HepG2 (cell line): ENCODE data around the gene C11orf86. TPM values are rescaled to one million over a fixed set of nuclear protein-coding genes. Genes with fewer than 3 reads are reported as not detected.

Experiments used
- ATAC-seq: fragments of 200-7000 bp; cut with Tn5 transposase; 3 replicates; pipeline ENCODE4 v1.9.1; 2020; ENCODE audit warnings: mild to moderate bottlenecking, moderate library complexity
- BruUV-seq: library from RNA; stranded (reverse); fragments of 400-500 nt; replicated peaks from 2 replicates; lab custom pipeline; 2021; lab: Mats Ljungman, UMichigan
- CTCF ChIA-PET: fragments of 300-600 bp; formaldehyde crosslinking; extraction: SDS; loops from one replicate; lab custom pipeline; 2021; ENCODE audit warnings: low total read pairs, inconsistent platforms, low intra/inter-chr PET ratio; lab: Yijun Ruan, JAX
- POLR2A ChIA-PET: fragments of 350-600 bp; sonication (Branson Sonifier 250); formaldehyde crosslinking; loops from one replicate; lab custom pipeline; 2020; ENCODE audit warnings: antibody characterized with exemption, inconsistent platforms; lab: Yijun Ruan, JAX
- DNase-seq: peaks from one replicate; pipeline ENCODE4 v3.0.0-alpha.2; 2015; ENCODE audit warnings: low spot score
- FAIRE-seq: peaks from 3 replicates; lab custom pipeline; 2011; peaks lifted over from hg19 to GRCh38; lab: Jason Lieb, UNC
- H2AFZ ChIP-seq: one replicate; pipeline ENCODE4 v1.6.1; 2011; ENCODE audit warnings: low read length, inconsistent platforms
- H3K27ac ChIP-seq: fragments of 300-600 bp; 3 replicates; pipeline ENCODE4 v1.8.0; 2011; ENCODE audit warnings: mixed run types, mild to moderate bottlenecking, mixed read lengths, low read length, inconsistent platforms; ENCODE audit not compliant: insufficient read depth; ENCODE audit errors: extremely low read length
- H3K27me3 ChIP-seq, 2 experiments: fragments of 200-600 bp in 1 of 2; 2 replicates in 1 of 2; 3 replicates in 1 of 2; pipeline versions ENCODE4 v1.6.0 to v1.8.0; 2011; ENCODE audit warnings: low read length in 2 of 2, mild to moderate bottlenecking in 2 of 2, moderate library complexity in 2 of 2, inconsistent platforms in 1 of 2; ENCODE audit not compliant: insufficient read depth in 2 of 2, control insufficient read depth in 1 of 2
- H3K36me3 ChIP-seq, 2 experiments: fragments of 200-600 bp in 1 of 2; replicated peaks in 1 of 2; 2 replicates in 1 of 2; 3 replicates in 1 of 2; pipeline versions ENCODE4 v1.5.1 to v1.8.0; 2011; ENCODE audit warnings: low read length in 2 of 2, inconsistent platforms in 1 of 2; ENCODE audit not compliant: insufficient read depth in 2 of 2, control insufficient read depth in 1 of 2
- H3K4me1 ChIP-seq: 2 replicates; pipeline ENCODE4 v1.5.1; 2012; ENCODE audit warnings: low read length, inconsistent platforms; ENCODE audit not compliant: insufficient read depth
- H3K4me2 ChIP-seq: 2 replicates; pipeline ENCODE4 v1.6.0; 2011; ENCODE audit warnings: low read depth, low read length, inconsistent platforms
- H3K4me3 ChIP-seq, 3 experiments: fragments of 200-600 bp in 1 of 3; sonication (generic), shearing (Covaris generic) in 1 of 3; replicated peaks in 1 of 3; 2 replicates each; pipeline ENCODE4 v1.5.1; 2011 to 2016; ENCODE audit warnings: low read length in 3 of 3, inconsistent platforms in 2 of 3, low read depth in 2 of 3, mild to moderate bottlenecking in 2 of 3, control low read depth in 1 of 3, mixed read lengths in 1 of 3; ENCODE audit not compliant: insufficient read depth in 1 of 3
- H3K79me2 ChIP-seq: one replicate; pipeline ENCODE4 v1.6.1; 2011; ENCODE audit warnings: low read length, inconsistent platforms; ENCODE audit not compliant: insufficient read depth
- H3K9ac ChIP-seq: 2 replicates; pipeline ENCODE4 v1.6.0; 2011; ENCODE audit warnings: mild to moderate bottlenecking, low read depth, low read length, inconsistent platforms; ENCODE audit not compliant: insufficient read depth
- H3K9me3 ChIP-seq: 2 replicates; pipeline ENCODE4 v1.5.1; 2012; ENCODE audit warnings: mild to moderate bottlenecking, low read length
- H4K20me1 ChIP-seq: 2 replicates; pipeline ENCODE4 v1.6.0; 2011; ENCODE audit warnings: inconsistent platforms, mild to moderate bottlenecking, low read length, moderate library complexity; ENCODE audit not compliant: insufficient read depth
- ERF ChIP-seq: IDR thresholded peaks from 2 replicates; pipeline ENCODE4 v1.6.1; 2018; ENCODE audit warnings: missing biosample characterization, missing genetic modification reagents
- FOXC1 ChIP-seq: sonication (generic); formaldehyde crosslinking; IDR thresholded peaks from 2 replicates; pipeline ENCODE4 v1.8.0; 2022; ENCODE audit warnings: mild to moderate bottlenecking, missing genetic modification reagents, borderline replicate concordance
- PRDM10 ChIP-seq: sonication (generic); formaldehyde crosslinking; IDR thresholded peaks from 2 replicates; pipeline ENCODE4 v1.4.0; 2020; ENCODE audit warnings: low read depth, missing genetic modification reagents
- RARG ChIP-seq: sonication (generic); formaldehyde crosslinking; IDR thresholded peaks from 2 replicates; pipeline ENCODE4 v1.4.0; 2020; ENCODE audit warnings: low read depth, mild to moderate bottlenecking, missing genetic modification reagents
- REXO4 ChIP-seq: sonication (generic); formaldehyde crosslinking; IDR thresholded peaks from 2 replicates; pipeline ENCODE4 v1.8.0; 2022; ENCODE audit warnings: missing genetic modification reagents, mild to moderate bottlenecking, borderline replicate concordance
- ZFYVE20 ChIP-seq: sonication (generic); formaldehyde crosslinking; IDR thresholded peaks from 2 replicates; pipeline ENCODE4 v1.8.0; 2023; ENCODE audit warnings: low read depth, mild to moderate bottlenecking, moderate library complexity, missing genetic modification reagents, borderline replicate concordance
- ZNF18 ChIP-seq: sonication (generic); formaldehyde crosslinking; IDR thresholded peaks from 2 replicates; pipeline ENCODE4 v1.8.0; 2022; ENCODE audit warnings: mild to moderate bottlenecking, missing genetic modification reagents; ENCODE audit not compliant: insufficient replicate concordance
- ZNF329 ChIP-seq: sonication (generic); formaldehyde crosslinking; IDR thresholded peaks from 2 replicates; pipeline ENCODE4 v1.9.0; 2021; ENCODE audit warnings: low read depth, mild to moderate bottlenecking, missing genetic modification reagents
- ZNF564 ChIP-seq: sonication (generic); formaldehyde crosslinking; IDR thresholded peaks from 2 replicates; pipeline ENCODE4 v1.8.1; 2023; ENCODE audit warnings: mild to moderate bottlenecking, missing genetic modification reagents
- ZNF713 ChIP-seq: sonication (generic); formaldehyde crosslinking; IDR thresholded peaks from 2 replicates; pipeline ENCODE4 v1.4.0; 2020; ENCODE audit warnings: mild to moderate bottlenecking, missing genetic modification reagents
- WGBS: methylation state at CpG from one replicate; pipeline ENCODE4 v1.1.6; 2017; ENCODE audit warnings: low lambda C conversion rate; 5-methylcytosine and 5-hydroxymethylcytosine counted together
- in situ Hi-C: cut with HindIII; loops from 2 replicates; pipeline ENCODE4 v1.10.0; 2017; ENCODE audit warnings: low pct_unique_long_range_greater_than_20kb; ENCODE audit not compliant: extremely low pct_ligation_motif_present
- intact Hi-C: fragments of 100-400 bp; cut with micrococcal nuclease; formaldehyde crosslinking; loops from one replicate; pipeline ENCODE4 v1.10.0; 2022; ENCODE audit not compliant: unreplicated experiment
- polyA plus RNA-seq, 8 experiments: library from polyadenylated mRNA; depleted of rRNA in 3 of 8; stranded (reverse) in 7 of 8; unstranded in 1 of 8; fragments of >200 nt; fragmentation: Illumina TruSeq in 4 of 8; extraction: Trizol in 4 of 8; gene quantifications; 2 replicates each; pipeline versions ENCODE4 v1.2.1 to v1.2.3, GENCODE V29; 2011 to 2016; ENCODE audit warnings: low read depth in 4 of 8, missing spikeins in 1 of 8, mixed read lengths in 1 of 8; ENCODE audit not compliant: insufficient read depth in 1 of 8
- total RNA-seq, 5 experiments: library from RNA; depleted of rRNA; stranded (reverse); fragments of >200 nt; fragmentation: Illumina TruSeq; extraction: Trizol; gene quantifications; 2 replicates each; pipeline ENCODE4 v1.2.3, GENCODE V29; 2016; ENCODE audit warnings: low read depth in 1 of 5
- TF ChIP-seq, protein P1 (sequence below): sonication (generic); formaldehyde crosslinking; IDR thresholded peaks from 2 replicates; pipeline ENCODE4 v1.8.1; 2023; ENCODE audit warnings: mild to moderate bottlenecking, missing genetic modification reagents

Gene C11orf86
- total and polyA plus RNA-seq, 2 of the 13 experiments (the other 11 are each of a cell fraction or from before 2014, with no cell fraction given) = 0.11 to 0.18 TPM

DNA sequence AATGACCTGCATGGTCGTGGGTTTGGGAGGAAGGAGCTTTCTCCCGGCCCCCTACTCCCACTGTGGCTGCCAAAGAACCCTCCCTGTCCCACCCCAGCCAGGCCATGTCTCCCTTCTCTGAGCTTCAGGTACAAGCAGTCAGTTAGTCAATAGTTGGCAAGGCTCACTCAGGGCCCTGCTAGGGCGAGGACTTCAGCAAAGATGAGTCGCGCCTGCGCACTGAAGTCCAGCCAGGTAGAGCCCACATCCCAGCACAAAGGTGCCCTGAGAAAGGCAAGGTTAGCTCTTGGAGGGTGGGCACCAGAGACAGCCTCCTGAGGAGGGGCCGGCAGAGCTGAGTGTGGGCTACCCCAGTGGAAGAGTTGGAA lies 11.1 kb downstream of the C11orf86 start (continued):
- TF ChIP-seq, protein P1, sequence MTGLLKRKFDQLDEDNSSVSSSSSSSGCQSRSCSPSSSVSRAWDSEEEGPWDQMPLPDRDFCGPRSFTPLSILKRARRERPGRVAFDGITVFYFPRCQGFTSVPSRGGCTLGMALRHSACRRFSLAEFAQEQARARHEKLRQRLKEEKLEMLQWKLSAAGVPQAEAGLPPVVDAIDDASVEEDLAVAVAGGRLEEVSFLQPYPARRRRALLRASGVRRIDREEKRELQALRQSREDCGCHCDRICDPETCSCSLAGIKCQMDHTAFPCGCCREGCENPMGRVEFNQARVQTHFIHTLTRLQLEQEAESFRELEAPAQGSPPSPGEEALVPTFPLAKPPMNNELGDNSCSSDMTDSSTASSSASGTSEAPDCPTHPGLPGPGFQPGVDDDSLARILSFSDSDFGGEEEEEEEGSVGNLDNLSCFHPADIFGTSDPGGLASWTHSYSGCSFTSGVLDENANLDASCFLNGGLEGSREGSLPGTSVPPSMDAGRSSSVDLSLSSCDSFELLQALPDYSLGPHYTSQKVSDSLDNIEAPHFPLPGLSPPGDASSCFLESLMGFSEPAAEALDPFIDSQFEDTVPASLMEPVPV (CRISPR knock-in tag) = no peak
- TF ChIP-seq ZNF713 (CRISPR knock-in tag) = no peak
- TF ChIP-seq FOXC1 (CRISPR knock-in tag) = no peak

GRCh38 chr11:66987158-66987620 lies 12.1 kb downstream of the C11orf86 start:
- no peak for FAIRE-seq
- in situ Hi-C loops = no loop called here
- Histone ChIP-seq H3K27me3 (peaks cover 4 to 26% of the 10 kb centered on the region in 2 experiments; a peak in 2 of 5 replicates), H4K20me1 (no peaks in the 10 kb centered on the region), H3K36me3 (no peaks in the 10 kb centered on the region), H3K27ac (no peak overlapping the region), H2AFZ (no peak overlapping the region), H3K9me3 (no peaks in the 10 kb centered on the region), H3K79me2 (no peaks in the 10 kb centered on the region), H3K4me3 (peak overlapping the region in 1 of 3 experiments; percentile 1; a peak in 1 of 6 replicates), H3K4me1 (peaks cover 23% of the 10 kb centered on the region), H3K9ac (no peak overlapping the region), H3K4me2 (peak overlapping the region; percentile 45)
- 21% methylated on average over 5 of the region's 6 CpGs for WGBS
- DNase-seq = no peak
- ChIA-PET CTCF (no interaction called here), POLR2A (no interaction called here)
- intact Hi-C loops = no loop called here
- ATAC-seq = peak; percentile 70
- BruUV-seq = no TSS peak
- TF ChIP-seq ZNF564 (CRISPR knock-in tag) (no peak), ZFYVE20 (CRISPR knock-in tag) (no peak), PRDM10 (CRISPR knock-in tag) (no peak), ERF (no peak), REXO4 (CRISPR knock-in tag) (no peak), RARG (no peak), ZNF18 (CRISPR knock-in tag) (no peak), ZNF329 (no peak)
